T-helper 2 cell (primary cell): ENCODE results near the gene DCHS1.

Source experiments
- DNase-seq, 5 experiments: peaks; one replicate each; pipeline versions ENCODE4 v3.0.0 to v3.0.0-alpha.2; 2012 to 2022

Gene DCHS1

GRCh38 chr11:6625832-6626420 lies 29.7 kb downstream of the DCHS1 start:
- DNase-seq: no peak

- DNase-seq: no peak
These were observed 30.3 kb downstream of the DCHS1 start for GRCh38 chr11:6625156-6625831.

GRCh38 chr11:6623391-6624363 lies 31.9 kb downstream of the DCHS1 start:
- no peak for DNase-seq

- no peak for DNase-seq
These were observed 33.1 kb downstream of the DCHS1 start for GRCh38 chr11:6622261-6623171.

GRCh38 chr11:6621711-6622211 lies 33.8 kb downstream of the DCHS1 start:
- DNase-seq: no peak

GRCh38 chr11:6620636-6621035 lies 35.0 kb downstream of the DCHS1 start:
- no peak for DNase-seq

GRCh38 chr11:6619004-6619745 lies 36.4 kb downstream of the DCHS1 start, which contains the start of gene TPP1:
Gene TPP1 (minus strand): TSS chr11:6619422. CDS start chr11:6619400, 22 bp downstream.
- DNase-seq: peak; percentile 56 to 90 (median 83)

GRCh38 chr11:6618117-6619003 lies 37.2 kb downstream of the DCHS1 start:
- peak in 4 of 5 experiments; percentile 35 to 81 (median 47) for DNase-seq

- DNase-seq: no peak
These were observed 38.3 kb downstream of the DCHS1 start for GRCh38 chr11:6617315-6617781.

- DNase-seq: no peak
These were observed 38.9 kb downstream of the DCHS1 start for GRCh38 chr11:6616596-6617250.

- no peak for DNase-seq
These were observed 39.6 kb downstream of the DCHS1 start for GRCh38 chr11:6615882-6616585.

- DNase-seq: no peak
These were observed 40.6 kb downstream of the DCHS1 start for GRCh38 chr11:6615046-6615445.

- DNase-seq: no peak
These were observed 41.2 kb downstream of the DCHS1 start for GRCh38 chr11:6614446-6614845.

GRCh38 chr11:6613496-6613895 lies 42.1 kb downstream of the DCHS1 start:
- DNase-seq: no peak

- DNase-seq: peak; percentile 89 to 97 (median 95)
These were observed 43.2 kb downstream of the DCHS1 start, which contains the start of gene TAF10 for GRCh38 chr11:6612213-6613041. Gene TAF10 (minus strand): TSS chr11:6612216. CDS start chr11:6612189, 27 bp downstream.

GRCh38 chr11:6611963-6612212 lies 43.7 kb downstream of the DCHS1 start:
- DNase-seq: peak in 1 of 5 experiments; percentile 38

GRCh38 chr11:6611092-6611962 lies 44.3 kb downstream of the DCHS1 start:
- peak in 1 of 5 experiments; percentile 19 for DNase-seq
